Astrocyte of the cerebellum (primary cell): ENCODE data around the gene REN.

Experiments
- DNase-seq: peaks from one replicate; pipeline ENCODE4 v3.0.0-alpha.2; 2011; ENCODE audit warnings: low read depth
- H3K4me3 ChIP-seq: 2 replicates; pipeline ENCODE4 v1.5.1; 2011; ENCODE audit warnings: mild to moderate bottlenecking, low read depth, low read length, moderate library complexity
- CTCF ChIP-seq: IDR thresholded peaks from 2 replicates; pipeline ENCODE4 v1.5.1; 2012; ENCODE audit warnings: low read length, low read depth, moderate library complexity, mild to moderate bottlenecking; ENCODE audit errors: missing control alignments
- in situ Hi-C: cut with HindIII; loops from 2 replicates; pipeline ENCODE4 v1.10.0; 2017; ENCODE audit warnings: low sequenced_read_pairs

REN gene

DNA sequence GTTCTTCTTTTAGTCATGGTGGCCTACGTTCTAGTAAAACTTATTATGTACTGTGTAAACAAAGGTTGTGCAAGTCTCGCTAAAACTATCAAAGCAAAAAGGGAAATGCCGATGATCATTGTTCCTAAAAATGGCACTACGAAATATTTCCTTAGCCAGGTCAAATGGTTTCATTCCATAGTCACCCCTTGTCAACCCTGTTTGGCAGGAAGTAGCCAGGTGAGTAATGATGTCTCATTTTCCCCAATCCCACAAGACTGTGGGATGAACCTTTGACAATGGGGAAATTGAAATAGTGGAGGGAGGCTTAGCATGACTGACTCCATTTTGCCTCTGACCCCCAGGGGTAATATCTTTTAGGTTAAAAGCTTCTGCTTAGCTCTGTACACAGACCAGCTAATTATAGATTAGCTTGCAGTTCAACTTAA lies 5.6 kb upstream of the REN start:
- TF ChIP-seq CTCF, result no peak
- no peak for DNase-seq
- in situ Hi-C loops, result no loop called here
- no peak overlapping the region for H3K4me3 ChIP-seq

DNA sequence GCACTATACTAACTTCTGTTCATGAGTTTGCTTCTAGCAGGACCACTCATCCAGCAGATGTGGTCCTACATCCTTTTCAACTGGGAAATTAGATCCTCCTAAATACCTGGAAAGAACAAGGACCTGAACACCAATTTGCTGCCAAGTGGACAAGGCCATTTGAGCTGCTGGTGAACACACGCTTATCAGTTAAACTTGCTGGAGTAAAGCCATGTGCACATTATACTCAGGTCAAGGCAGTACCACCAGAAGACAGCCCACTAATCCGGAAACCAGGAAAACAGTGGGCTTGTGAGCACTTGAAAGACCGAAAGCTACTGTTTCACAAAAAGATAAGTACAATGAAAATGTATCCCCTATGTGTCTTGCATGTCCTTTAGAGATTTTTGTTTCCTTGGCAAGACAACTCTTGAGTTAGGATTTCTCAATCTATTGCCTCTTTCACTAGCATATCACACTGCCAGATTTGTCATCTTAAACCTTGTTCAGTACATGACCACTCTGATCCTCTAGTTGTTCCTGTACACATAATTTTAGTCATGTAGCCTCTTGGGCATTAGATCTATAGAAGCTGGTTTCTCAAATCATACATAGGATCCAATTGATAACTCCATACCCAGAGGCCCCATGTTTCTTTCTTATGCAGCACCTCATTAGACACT lies 4.5 kb upstream of the REN start:
- no peak for DNase-seq
- TF ChIP-seq CTCF, result no peak
- in situ Hi-C loops, result no loop called here
- no peak overlapping the region for H3K4me3 ChIP-seq

- no peak for TF ChIP-seq CTCF
- in situ Hi-C loops, result no loop called here
- no peak for DNase-seq
- no peak overlapping the region for H3K4me3 ChIP-seq
Observed at GRCh38 chr1:204169858-204170257, 3.7 kb upstream of the REN start.

DNA sequence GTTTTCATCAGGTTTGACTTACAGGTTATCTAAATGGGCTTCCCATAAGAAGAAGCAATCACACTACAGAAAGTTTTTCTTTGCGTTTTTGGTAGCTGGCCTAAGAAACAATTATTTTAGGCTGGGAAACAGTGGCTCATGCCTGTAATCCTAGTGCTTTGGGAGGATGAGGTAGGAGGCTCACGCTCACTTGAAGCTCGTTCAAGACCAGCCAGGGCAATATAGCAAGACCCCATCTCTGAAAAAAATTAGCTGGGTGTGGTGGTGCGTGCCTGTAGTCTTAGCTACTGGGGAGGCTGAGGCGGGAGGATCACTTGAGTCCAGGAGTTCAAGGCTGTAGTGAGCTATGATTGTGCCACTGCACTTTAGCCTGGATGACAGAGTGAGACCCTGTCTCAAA lies 1.6 kb upstream of the REN start:
- DNase-seq, result no peak
- TF ChIP-seq CTCF, result no peak
- no peak overlapping the region for H3K4me3 ChIP-seq
- in situ Hi-C loops, result no loop called here

GRCh38 chr1:204162494-204163074 lies 3.6 kb downstream of the REN start:
- in situ Hi-C loops, result no loop called here
- DNase-seq, result peak; percentile 16
- H3K4me3 ChIP-seq, result no peak overlapping the region
- TF ChIP-seq CTCF, result peak; percentile 99

GRCh38 chr1:204161609-204162493 lies 4.3 kb downstream of the REN start:
- no peak for TF ChIP-seq CTCF
- H3K4me3 ChIP-seq, result no peak overlapping the region
- in situ Hi-C loops, result no loop called here
- DNase-seq, result no peak
